ENCODE data around the gene SDR42E1.

- TF ChIP-seq POLR2AphosphoS5 (IDR thresholded peaks at IDR 0.05; ENCODE audit: low read depth, low read length) (no peak), POLR2A (IDR thresholded peaks at IDR 0.05; ENCODE audit: low read depth, low read length) (no peak), TAF1 (IDR thresholded peaks at IDR 0.05; ENCODE audit: borderline replicate concordance, low read depth, low read length) (no peak)
Measured at GRCh38 chr16:82037666-82038065, 26.4 kb upstream of the SDR42E1 start.

Measured in GM12892 (cell line).